HG02870 (cell line): ENCODE measurements around the gene RNF217.
"Not testable (repeated sequence)": the region's sequence is repeated elsewhere in the genome, so short reads cannot be mapped to it uniquely, and the experiment has no call there.

Experiments used
- ATAC-seq: cut with Tn5 transposase; IDR thresholded peaks from one replicate; pipeline ENCODE4 v1.9.1; 2021; ENCODE audit warnings: mild to moderate bottlenecking, moderate library complexity; ENCODE audit not compliant: unreplicated experiment

The RNF217 gene

GRCh38 chr6:125013938-125014660, 51.9 kb downstream of the RNF217 start:
- no peak for ATAC-seq

GRCh38 chr6:125014661-125014957, 52.4 kb downstream of the RNF217 start:
- ATAC-seq: no peak

- no peak for ATAC-seq
Observed at GRCh38 chr6:125015152-125015551, 52.9 kb downstream of the RNF217 start.

- ATAC-seq: no peak
Observed at GRCh38 chr6:125018136-125018535, 55.9 kb downstream of the RNF217 start.

GRCh38 chr6:125019281-125019680, 57.0 kb downstream of the RNF217 start:
- no peak for ATAC-seq

- ATAC-seq: no peak
Observed at GRCh38 chr6:125019918-125020317, 57.7 kb downstream of the RNF217 start.

GRCh38 chr6:125020385-125020784, 58.1 kb downstream of the RNF217 start:
- no peak for ATAC-seq

- no peak for ATAC-seq
Observed at GRCh38 chr6:125022391-125022989, 60.3 kb downstream of the RNF217 start.

- no peak for ATAC-seq
Observed at GRCh38 chr6:125025164-125025854, 63.1 kb downstream of the RNF217 start.

- ATAC-seq: no peak
Observed at GRCh38 chr6:125027287-125027686, 65.0 kb downstream of the RNF217 start.

GRCh38 chr6:125030969-125031368, 68.7 kb downstream of the RNF217 start:
- ATAC-seq: no peak

- ATAC-seq: no peak
Observed at GRCh38 chr6:125031385-125031784, 69.1 kb downstream of the RNF217 start.

GRCh38 chr6:125034929-125035328, 72.7 kb downstream of the RNF217 start:
- not testable (repeated sequence) for ATAC-seq

- ATAC-seq: not testable (repeated sequence)
Observed at GRCh38 chr6:125036486-125036885, 74.2 kb downstream of the RNF217 start.

- no peak for ATAC-seq
Observed at GRCh38 chr6:125037827-125038226, 75.6 kb downstream of the RNF217 start.

GRCh38 chr6:125038925-125039324, 76.7 kb downstream of the RNF217 start:
- ATAC-seq: no peak

GRCh38 chr6:125041740-125042459, 79.7 kb downstream of the RNF217 start:
- no peak for ATAC-seq

GRCh38 chr6:125044066-125044465, 81.8 kb downstream of the RNF217 start:
- ATAC-seq: no peak

- no peak for ATAC-seq
Observed at GRCh38 chr6:125044667-125045066, 82.4 kb downstream of the RNF217 start.

GRCh38 chr6:125046107-125046925, 84.1 kb downstream of the RNF217 start:
- ATAC-seq: no peak

- no peak for ATAC-seq
Observed at GRCh38 chr6:125048274-125048673, 86.0 kb downstream of the RNF217 start.
